Measurements from ENCODE around the gene BLOC1S6.

Gene BLOC1S6

DNA sequence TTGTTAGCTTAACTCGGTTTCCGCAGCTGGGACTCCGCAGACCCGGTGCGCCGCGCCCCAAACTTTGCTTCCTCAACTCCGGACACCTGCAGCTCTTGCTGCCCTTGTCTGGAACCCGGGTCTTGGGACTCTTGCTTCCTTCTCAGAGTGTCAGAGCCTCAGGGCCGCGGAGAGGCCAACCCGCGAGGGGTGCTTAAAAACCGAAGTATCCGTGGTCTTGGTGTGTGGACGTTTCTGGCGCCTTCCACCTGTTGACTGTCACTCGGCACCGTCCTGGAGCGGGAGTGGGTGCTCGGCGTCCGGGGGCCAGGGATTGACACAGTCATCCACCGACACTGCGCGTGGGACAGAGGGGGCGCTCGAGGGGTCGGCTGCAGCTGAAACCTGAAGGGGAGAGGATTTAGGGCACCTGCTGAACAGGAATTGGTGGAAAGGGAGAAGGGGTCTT is 48.0 kb downstream of the BLOC1S6 start:
- peak; percentile 67 for DNase-seq (ENCODE audit: extremely low spot score)
- CTCF ChIA-PET = interaction anchor here (0.7 to 2.2 kb wide), 11 partner anchors 9 to 220 kb away, joined by 3 to 11 read pairs (median 3); no protein-coding TSS in a partner anchor
- peak; percentile 71 for TF ChIP-seq CTCF (IDR thresholded peaks at IDR 0.05; ENCODE audit: control extremely low read depth, extremely low read depth, low read depth, missing control alignments)
- POLR2A ChIA-PET = no interaction called here

- no peak for TF ChIP-seq CTCF (IDR thresholded peaks at IDR 0.05; ENCODE audit: control extremely low read depth, extremely low read depth, low read depth, missing control alignments)
- DNase-seq (ENCODE audit: extremely low spot score) = no peak
- ChIA-PET POLR2A (no interaction called here), CTCF (interaction anchor here (0.7 to 2.2 kb wide), 7 partner anchors 8 to 25 kb away, joined by 3 to 11 read pairs (median 5); no protein-coding TSS in a partner anchor)
Measured at GRCh38 chr15:45635763-45636292, 48.6 kb downstream of the BLOC1S6 start.

DNA sequence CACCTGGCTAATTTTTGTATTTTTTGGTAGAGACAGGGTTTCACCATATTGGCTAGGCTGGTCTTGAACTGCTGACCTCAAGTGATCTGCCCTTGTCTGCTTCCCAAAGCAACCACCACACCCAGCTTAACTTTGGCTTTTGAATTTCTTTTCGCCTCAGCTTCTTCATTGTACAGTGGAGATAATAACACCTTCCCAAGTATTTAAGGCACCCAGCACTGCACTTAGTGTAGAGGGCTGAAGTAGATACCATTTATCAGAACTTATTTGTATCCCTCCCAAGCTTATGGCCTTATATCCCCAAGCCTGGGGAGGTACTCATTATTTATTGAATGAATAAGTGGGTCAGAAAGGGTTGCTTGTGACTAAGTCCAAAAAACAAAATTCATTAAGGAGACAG is 50.0 kb downstream of the BLOC1S6 start:
- POLR2A ChIA-PET = no interaction called here
- CTCF ChIA-PET = interaction anchor here (1.2 to 2.0 kb wide), 7 partner anchors 10 to 206 kb away, joined by 3 to 6 read pairs (median 5); no protein-coding TSS in a partner anchor
- no peak for TF ChIP-seq CTCF (IDR thresholded peaks at IDR 0.05; ENCODE audit: control extremely low read depth, extremely low read depth, low read depth, missing control alignments)
- DNase-seq (ENCODE audit: extremely low spot score) = no peak

GRCh38 chr15:45637552-45638033 is 50.4 kb downstream of the BLOC1S6 start:
- DNase-seq (ENCODE audit: extremely low spot score) = peak; percentile 77
- ChIA-PET CTCF (interaction anchor here (1.2 to 2.0 kb wide), 7 partner anchors 10 to 207 kb away, joined by 3 to 6 read pairs (median 5); no protein-coding TSS in a partner anchor), POLR2A (no interaction called here)
- TF ChIP-seq CTCF (IDR thresholded peaks at IDR 0.05; ENCODE audit: control extremely low read depth, extremely low read depth, low read depth, missing control alignments) = no peak

- POLR2A ChIA-PET = no interaction called here
- no peak for DNase-seq (ENCODE audit: extremely low spot score)
- CTCF ChIA-PET = interaction anchor here (1.2 to 1.6 kb wide), 2 partner anchors 20 to 183 kb away, joined by 5 to 8 read pairs; no protein-coding TSS in a partner anchor
- no peak for TF ChIP-seq CTCF (IDR thresholded peaks at IDR 0.05; ENCODE audit: control extremely low read depth, extremely low read depth, low read depth, missing control alignments)
Measured at GRCh38 chr15:45640616-45641015, 53.4 kb downstream of the BLOC1S6 start.

- ChIA-PET CTCF (interaction anchor here (1.2 to 3.0 kb wide), 5 partner anchors 12 to 474 kb away, joined by 3 to 9 read pairs (median 5); no protein-coding TSS in a partner anchor), POLR2A (no interaction called here)
- no peak for DNase-seq (ENCODE audit: extremely low spot score)
- TF ChIP-seq CTCF (IDR thresholded peaks at IDR 0.05; ENCODE audit: control extremely low read depth, extremely low read depth, low read depth, missing control alignments) = no peak
Measured at GRCh38 chr15:45641374-45641781, 54.2 kb downstream of the BLOC1S6 start.

All from GM10248 (cell line).